HPDE6-E6E7 (cell line): ENCODE measurements around the gene MCM7.

Source experiments
- DNase-seq: peaks from one replicate; pipeline ENCODE4 v3.0.0; 2011; ENCODE audit warnings: missing footprints; ENCODE audit errors: extremely low spot score

The MCM7 gene

GRCh38 chr7:100122568-100122967 is 21.4 kb upstream of the MCM7 start:
- DNase-seq = no peak

GRCh38 chr7:100122067-100122466 is 20.9 kb upstream of the MCM7 start:
- DNase-seq = no peak

GRCh38 chr7:100120733-100121036 is 19.5 kb upstream of the MCM7 start:
- no peak for DNase-seq

- DNase-seq = peak; percentile 54
These were observed 19.0 kb upstream of the MCM7 start for GRCh38 chr7:100119970-100120732.

GRCh38 chr7:100119072-100119969 is 18.1 kb upstream of the MCM7 start, which contains the start of the genes CNPY4 and TAF6:
CNPY4 (plus strand) TSS chr7:100119634; CDS start chr7:100119745, 111 bp downstream.
TAF6 (minus strand) TSS chr7:100119358; CDS start chr7:100114209, 5,149 bp downstream.
- DNase-seq = peak; percentile 99

GRCh38 chr7:100118388-100119071 is 17.3 kb upstream of the MCM7 start:
- DNase-seq = no peak

GRCh38 chr7:100115026-100115425 is 13.8 kb upstream of the MCM7 start:
- no peak for DNase-seq

- DNase-seq = no peak
These were observed 10.7 kb upstream of the MCM7 start for GRCh38 chr7:100111914-100112313.

- no peak for DNase-seq
These were observed 10.0 kb upstream of the MCM7 start for GRCh38 chr7:100111156-100111555.

GRCh38 chr7:100109521-100110163 is 8.4 kb upstream of the MCM7 start:
- no peak for DNase-seq

- DNase-seq = no peak
These were observed 6.7 kb upstream of the MCM7 start for GRCh38 chr7:100107890-100108289.

GRCh38 chr7:100107125-100107737 is 6.0 kb upstream of the MCM7 start:
- no peak for DNase-seq

GRCh38 chr7:100106633-100107032 is 5.4 kb upstream of the MCM7 start:
- no peak for DNase-seq

- DNase-seq = no peak
These were observed 4.3 kb upstream of the MCM7 start for GRCh38 chr7:100105534-100105933.

GRCh38 chr7:100102950-100103840 is 2.0 kb upstream of the MCM7 start:
- DNase-seq = no peak

- peak; percentile 92 for DNase-seq
These were observed 679 bp downstream of the MCM7 start for GRCh38 chr7:100100420-100101015.

- no peak for DNase-seq
These were observed 1.7 kb downstream of the MCM7 start for GRCh38 chr7:100099452-100099851.

GRCh38 chr7:100098913-100099312 is 2.3 kb downstream of the MCM7 start:
- DNase-seq = no peak

GRCh38 chr7:100095704-100096103 is 5.5 kb downstream of the MCM7 start:
- no peak for DNase-seq

GRCh38 chr7:100095289-100095688 is 5.9 kb downstream of the MCM7 start:
- DNase-seq = no peak
